Activated naive CD4-positive, alpha-beta T cell treated with anti-CD3 and anti-CD28 coated beads for 36 hours (primary cell): ENCODE measurements around the gene RHOB. TPM values are rescaled to one million over a fixed set of nuclear protein-coding genes. Genes with fewer than 3 reads are reported as not detected.
"Not testable (repeated sequence)": the region's sequence is repeated elsewhere in the genome, so short reads cannot be mapped to it uniquely, and the experiment has no call there.

Experiments
- CTCF ChIA-PET: fragments of 350-600 bp; sonication (Branson Sonifier 250); formaldehyde crosslinking; loops from one replicate; lab custom pipeline; 2021; ENCODE audit warnings: antibody characterized with exemption; lab: Charles Lee
- DNase-seq: peaks from one replicate; pipeline ENCODE4 v3.0.0-alpha.2; 2020
- H3K27ac Mint-ChIP-seq: one replicate; pipeline ENCODE4 v1.8.0; 2021; ENCODE audit warnings: mild to moderate bottlenecking, mixed read lengths
- H3K27me3 Mint-ChIP-seq: one replicate; pipeline ENCODE4 v1.8.0; 2021; ENCODE audit warnings: low read depth, mixed read lengths
- H3K36me3 Mint-ChIP-seq: one replicate; pipeline ENCODE4 v1.8.0; 2021; ENCODE audit warnings: low read depth, mixed read lengths
- H3K4me1 Mint-ChIP-seq: one replicate; pipeline ENCODE4 v1.8.0; 2021; ENCODE audit warnings: low read depth, mixed read lengths
- H3K4me3 Mint-ChIP-seq: one replicate; pipeline ENCODE4 v1.8.0; 2021; ENCODE audit warnings: mild to moderate bottlenecking, moderate library complexity, mixed read lengths
- H3K9me3 Mint-ChIP-seq: one replicate; pipeline ENCODE4 v1.8.0; 2021; ENCODE audit warnings: mixed read lengths
- intact Hi-C: fragments of 100-400 bp; cut with micrococcal nuclease; formaldehyde crosslinking; loops from one replicate; pipeline ENCODE4 v1.15.1; 2023
- total RNA-seq, 2 experiments: library from RNA; stranded (reverse); gene quantifications; one replicate each; pipeline ENCODE4 v1.2.3, GENCODE V29; 2021

RHOB gene
- total RNA-seq, 2 experiments from 2014 or later: 1.8 to 2.0 TPM

GRCh38 chr2:20485612-20486388, 38.9 kb downstream of the RHOB start:
- intact Hi-C loops: no loop called here
- CTCF ChIA-PET: interaction anchor here (1.1 kb wide), 1 partner anchor 9 kb away, joined by 4 read pairs; no protein-coding TSS in a partner anchor
- Mint-ChIP-seq H3K4me1 (no peaks in the 10 kb centered on the region), H3K9me3 (no peaks in the 10 kb centered on the region), H3K4me3 (no peak overlapping the region), H3K27me3 (no peaks in the 10 kb centered on the region), H3K27ac (no peak overlapping the region), H3K36me3 (no peaks in the 10 kb centered on the region)
- no peak for DNase-seq

- H3K27ac Mint-ChIP-seq: no peak overlapping the region
- H3K4me3 Mint-ChIP-seq: no peak overlapping the region
- no peaks in the 10 kb centered on the region for H3K4me1 Mint-ChIP-seq
- CTCF ChIA-PET: interaction anchor here (1.1 kb wide), 1 partner anchor 8 kb away, joined by 4 read pairs; no protein-coding TSS in a partner anchor
- H3K9me3 Mint-ChIP-seq: no peaks in the 10 kb centered on the region
- intact Hi-C loops: no loop called here
- H3K27me3 Mint-ChIP-seq: no peaks in the 10 kb centered on the region
- DNase-seq: no peak
- H3K36me3 Mint-ChIP-seq: no peaks in the 10 kb centered on the region
Measured at GRCh38 chr2:20486571-20486970, 39.7 kb downstream of the RHOB start.

- no peak for DNase-seq
- Mint-ChIP-seq H3K27me3 (no peaks in the 10 kb centered on the region), H3K4me1 (no peaks in the 10 kb centered on the region), H3K4me3 (no peak overlapping the region), H3K9me3 (no peaks in the 10 kb centered on the region), H3K27ac (no peak overlapping the region), H3K36me3 (no peaks in the 10 kb centered on the region)
- intact Hi-C loops: no loop called here
- CTCF ChIA-PET: no interaction called here
Measured at GRCh38 chr2:20487030-20487391, 40.1 kb downstream of the RHOB start.

- Mint-ChIP-seq H3K36me3 (no peaks in the 10 kb centered on the region), H3K4me1 (no peaks in the 10 kb centered on the region), H3K9me3 (no peaks in the 10 kb centered on the region), H3K27me3 (no peaks in the 10 kb centered on the region), H3K4me3 (no peak overlapping the region), H3K27ac (no peak overlapping the region)
- DNase-seq: no peak
- intact Hi-C loops: no loop called here
- CTCF ChIA-PET: no interaction called here
Measured at GRCh38 chr2:20487392-20488174, 40.7 kb downstream of the RHOB start.

- H3K4me3 Mint-ChIP-seq: no peak overlapping the region
- no peaks in the 10 kb centered on the region for H3K4me1 Mint-ChIP-seq
- DNase-seq: no peak
- H3K27ac Mint-ChIP-seq: no peak overlapping the region
- H3K9me3 Mint-ChIP-seq: no peaks in the 10 kb centered on the region
- CTCF ChIA-PET: no interaction called here
- intact Hi-C loops: no loop called here
- H3K36me3 Mint-ChIP-seq: no peaks in the 10 kb centered on the region
- no peaks in the 10 kb centered on the region for H3K27me3 Mint-ChIP-seq
Measured at GRCh38 chr2:20488201-20488641, 41.3 kb downstream of the RHOB start.

GRCh38 chr2:20488782-20489181, 41.9 kb downstream of the RHOB start:
- Mint-ChIP-seq H3K27ac (no peak overlapping the region), H3K4me3 (no peak overlapping the region), H3K4me1 (no peaks in the 10 kb centered on the region), H3K36me3 (no peaks in the 10 kb centered on the region), H3K27me3 (no peaks in the 10 kb centered on the region), H3K9me3 (no peaks in the 10 kb centered on the region)
- DNase-seq: no peak
- CTCF ChIA-PET: no interaction called here
- intact Hi-C loops: no loop called here

GRCh38 chr2:20490300-20491181, 43.7 kb downstream of the RHOB start:
- no peaks in the 10 kb centered on the region for H3K27me3 Mint-ChIP-seq
- intact Hi-C loops: no loop called here
- H3K36me3 Mint-ChIP-seq: no peaks in the 10 kb centered on the region
- H3K4me3 Mint-ChIP-seq: no peak overlapping the region
- H3K27ac Mint-ChIP-seq: no peak overlapping the region
- H3K4me1 Mint-ChIP-seq: peaks cover 4% of the 10 kb centered on the region
- CTCF ChIA-PET: no interaction called here
- no peak for DNase-seq
- H3K9me3 Mint-ChIP-seq: no peaks in the 10 kb centered on the region

GRCh38 chr2:20491739-20492531, 45.1 kb downstream of the RHOB start:
- intact Hi-C loops: no loop called here
- H3K27ac Mint-ChIP-seq: no peak overlapping the region
- H3K4me3 Mint-ChIP-seq: no peak overlapping the region
- no peaks in the 10 kb centered on the region for H3K27me3 Mint-ChIP-seq
- peaks cover 4% of the 10 kb centered on the region for H3K4me1 Mint-ChIP-seq
- CTCF ChIA-PET: interaction anchor here (0.6 kb wide), 1 partner anchor 781 kb away, joined by 6 read pairs; no protein-coding TSS in a partner anchor
- no peaks in the 10 kb centered on the region for H3K36me3 Mint-ChIP-seq
- no peaks in the 10 kb centered on the region for H3K9me3 Mint-ChIP-seq
- DNase-seq: no peak

- H3K27ac Mint-ChIP-seq: not testable (repeated sequence)
Measured at GRCh38 chr2:20493095-20493494, 46.2 kb downstream of the RHOB start.

GRCh38 chr2:20494241-20494640, 47.4 kb downstream of the RHOB start:
- H3K36me3 Mint-ChIP-seq: no peaks in the 10 kb centered on the region
- CTCF ChIA-PET: interaction anchor here (1.0 kb wide), 1 partner anchor 8 kb away, joined by 4 read pairs; no protein-coding TSS in a partner anchor

More at GRCh38 chr2:20493095-20493494, 46.2 kb downstream of the RHOB start:
- DNase-seq, H3K4me1 Mint-ChIP-seq, CTCF ChIA-PET, H3K9me3 Mint-ChIP-seq, intact Hi-C loops, H3K27me3 Mint-ChIP-seq, H3K4me3 Mint-ChIP-seq, H3K36me3 Mint-ChIP-seq: not testable (repeated sequence)

GRCh38 chr2:20496076-20496872, 49.4 kb downstream of the RHOB start:
- intact Hi-C loops: no loop called here
- no peaks in the 10 kb centered on the region for H3K36me3 Mint-ChIP-seq
- H3K4me3 Mint-ChIP-seq: no peak overlapping the region
- no peak overlapping the region for H3K27ac Mint-ChIP-seq
- DNase-seq: no peak
- CTCF ChIA-PET: interaction anchor here (1.4 kb wide), 1 partner anchor 146 kb away, joined by 3 read pairs; no protein-coding TSS in a partner anchor
- H3K27me3 Mint-ChIP-seq: peaks cover 2% of the 10 kb centered on the region
- H3K4me1 Mint-ChIP-seq: peaks cover 4% of the 10 kb centered on the region
- no peaks in the 10 kb centered on the region for H3K9me3 Mint-ChIP-seq

More at GRCh38 chr2:20494241-20494640, 47.4 kb downstream of the RHOB start:
- Mint-ChIP-seq H3K27me3 (no peaks in the 10 kb centered on the region), H3K27ac (no peak overlapping the region), H3K4me3 (no peak overlapping the region), H3K4me1 (peaks cover 4% of the 10 kb centered on the region), H3K9me3 (no peaks in the 10 kb centered on the region)
- no peak for DNase-seq
- intact Hi-C loops: no loop called here
